Measurements from ENCODE around the gene GDPD4.

GDPD4 gene

DNA sequence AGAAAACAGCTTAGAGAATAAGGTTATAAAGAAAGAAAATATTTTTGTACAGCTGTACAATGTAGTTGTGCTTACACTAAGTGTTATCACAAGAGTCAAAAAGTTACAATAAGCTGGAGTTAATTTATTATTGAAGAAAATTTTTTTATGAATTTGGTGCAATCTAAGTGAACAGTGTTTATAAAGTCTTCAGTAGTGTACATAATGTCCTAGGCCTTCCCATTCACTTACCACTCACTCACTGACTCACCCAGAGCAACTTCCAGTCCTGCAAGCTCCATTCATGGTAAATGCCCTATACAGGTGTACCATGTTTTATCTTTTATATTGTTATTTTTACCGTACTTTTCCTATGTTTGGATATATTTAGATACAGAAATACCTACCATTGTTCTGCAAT is 34.7 kb downstream of the GDPD4 start:
- Histone ChIP-seq H3K9me3 (replicated peaks; ENCODE audit: low read length) (no peaks in the 10 kb centered on the region), H3K36me3 (ENCODE audit: insufficient read depth, low read length) (no peaks in the 10 kb centered on the region)

GRCh38 chr11:77262803-77263202 is 38.7 kb downstream of the GDPD4 start:
- Histone ChIP-seq H3K9me3 (replicated peaks; ENCODE audit: low read length) (no peaks in the 10 kb centered on the region), H3K27me3 (ENCODE audit: control insufficient read depth, insufficient read depth, low read length) (no peaks in the 10 kb centered on the region), H3K4me1 (ENCODE audit: control insufficient read depth, insufficient read depth, low read length) (peaks cover 22% of the 10 kb centered on the region), H3K36me3 (ENCODE audit: insufficient read depth, low read length) (no peaks in the 10 kb centered on the region), H3K9ac (ENCODE audit: low read depth, low read length) (no peak overlapping the region), H3K4me2 (ENCODE audit: low read length) (no peak overlapping the region), H3K4me3 (ENCODE audit: low read length) (no peak overlapping the region)

More for the DNA sequence above, 34.7 kb downstream of the GDPD4 start:
- Histone ChIP-seq H3K4me2 (ENCODE audit: low read length) (no peak overlapping the region), H3K27me3 (ENCODE audit: control insufficient read depth, insufficient read depth, low read length) (no peaks in the 10 kb centered on the region), H3K4me3 (ENCODE audit: low read length) (no peak overlapping the region), H3K9ac (ENCODE audit: low read depth, low read length) (no peak overlapping the region), H3K4me1 (ENCODE audit: control insufficient read depth, insufficient read depth, low read length) (peaks cover 40% of the 10 kb centered on the region)

GRCh38 chr11:77259641-77260040 is 41.8 kb downstream of the GDPD4 start:
- Histone ChIP-seq H3K4me3 (ENCODE audit: low read length) (no peak overlapping the region), H3K9me3 (replicated peaks; ENCODE audit: low read length) (no peaks in the 10 kb centered on the region), H3K4me2 (ENCODE audit: low read length) (peak overlapping the region; percentile 28), H3K4me1 (ENCODE audit: control insufficient read depth, insufficient read depth, low read length) (peaks cover 5% of the 10 kb centered on the region), H3K27me3 (ENCODE audit: control insufficient read depth, insufficient read depth, low read length) (no peaks in the 10 kb centered on the region), H3K36me3 (ENCODE audit: insufficient read depth, low read length) (no peaks in the 10 kb centered on the region), H3K9ac (ENCODE audit: low read depth, low read length) (no peak overlapping the region)

GRCh38 chr11:77253690-77254089 is 47.8 kb downstream of the GDPD4 start:
- no peaks in the 10 kb centered on the region for H3K27me3 ChIP-seq (ENCODE audit: control insufficient read depth, insufficient read depth, low read length)
- H3K36me3 ChIP-seq (ENCODE audit: insufficient read depth, low read length) = no peaks in the 10 kb centered on the region
- peaks cover 5% of the 10 kb centered on the region for H3K4me1 ChIP-seq (ENCODE audit: control insufficient read depth, insufficient read depth, low read length)
- no peak overlapping the region for H3K4me2 ChIP-seq (ENCODE audit: low read length)
- H3K9ac ChIP-seq (ENCODE audit: low read depth, low read length) = no peak overlapping the region
- no peak overlapping the region for H3K4me3 ChIP-seq (ENCODE audit: low read length)
- H3K9me3 ChIP-seq (replicated peaks; ENCODE audit: low read length) = no peaks in the 10 kb centered on the region

GRCh38 chr11:77252555-77253270 is 48.8 kb downstream of the GDPD4 start:
- Histone ChIP-seq H3K4me2 (ENCODE audit: low read length) (no peak overlapping the region), H3K9me3 (replicated peaks; ENCODE audit: low read length) (no peaks in the 10 kb centered on the region), H3K4me1 (ENCODE audit: control insufficient read depth, insufficient read depth, low read length) (peaks cover 5% of the 10 kb centered on the region), H3K36me3 (ENCODE audit: insufficient read depth, low read length) (no peaks in the 10 kb centered on the region), H3K4me3 (ENCODE audit: low read length) (no peak overlapping the region), H3K9ac (ENCODE audit: low read depth, low read length) (no peak overlapping the region), H3K27me3 (ENCODE audit: control insufficient read depth, insufficient read depth, low read length) (no peaks in the 10 kb centered on the region)

GRCh38 chr11:77250881-77251640 is 50.4 kb downstream of the GDPD4 start:
- Histone ChIP-seq H3K9me3 (replicated peaks; ENCODE audit: low read length) (no peaks in the 10 kb centered on the region), H3K36me3 (ENCODE audit: insufficient read depth, low read length) (no peaks in the 10 kb centered on the region), H3K9ac (ENCODE audit: low read depth, low read length) (no peak overlapping the region), H3K27me3 (ENCODE audit: control insufficient read depth, insufficient read depth, low read length) (no peaks in the 10 kb centered on the region), H3K4me2 (ENCODE audit: low read length) (peak overlapping the region; percentile 5), H3K4me1 (ENCODE audit: control insufficient read depth, insufficient read depth, low read length) (peaks cover 5% of the 10 kb centered on the region), H3K4me3 (ENCODE audit: low read length) (no peak overlapping the region)

DNA sequence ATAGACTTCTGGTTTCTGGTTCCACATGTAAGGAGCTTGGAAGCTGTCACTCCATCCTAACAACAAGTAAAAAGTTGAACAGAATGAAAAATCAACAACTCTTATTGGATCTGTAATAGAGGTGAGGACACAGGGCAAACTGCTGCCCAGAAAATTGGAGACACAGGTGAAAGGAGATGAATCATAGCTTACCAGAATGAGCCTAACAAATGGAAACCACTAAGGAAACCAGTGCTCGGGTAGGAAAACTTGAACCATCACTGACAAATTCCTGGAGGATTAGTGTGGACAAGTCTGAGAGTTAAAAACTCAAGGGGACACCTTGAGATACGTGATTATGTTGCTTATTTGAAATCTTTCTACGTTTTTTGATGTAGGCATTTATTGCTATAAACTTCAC is 52.1 kb downstream of the GDPD4 start:
- no peaks in the 10 kb centered on the region for H3K9me3 ChIP-seq (replicated peaks; ENCODE audit: low read length)
- peaks cover 14% of the 10 kb centered on the region for H3K4me1 ChIP-seq (ENCODE audit: control insufficient read depth, insufficient read depth, low read length)
- no peak overlapping the region for H3K4me3 ChIP-seq (ENCODE audit: low read length)
- H3K4me2 ChIP-seq (ENCODE audit: low read length) = no peak overlapping the region
- H3K9ac ChIP-seq (ENCODE audit: low read depth, low read length) = no peak overlapping the region
- no peaks in the 10 kb centered on the region for H3K36me3 ChIP-seq (ENCODE audit: insufficient read depth, low read length)
- H3K27me3 ChIP-seq (ENCODE audit: control insufficient read depth, insufficient read depth, low read length) = no peaks in the 10 kb centered on the region

- no peaks in the 10 kb centered on the region for H3K36me3 ChIP-seq (ENCODE audit: insufficient read depth, low read length)
- H3K27me3 ChIP-seq (ENCODE audit: control insufficient read depth, insufficient read depth, low read length) = no peaks in the 10 kb centered on the region
- H3K9ac ChIP-seq (ENCODE audit: low read depth, low read length) = peak overlapping the region; percentile 69
- H3K4me2 ChIP-seq (ENCODE audit: low read length) = peak overlapping the region; percentile 19
- H3K4me1 ChIP-seq (ENCODE audit: control insufficient read depth, insufficient read depth, low read length) = peaks cover 13% of the 10 kb centered on the region
- no peaks in the 10 kb centered on the region for H3K9me3 ChIP-seq (replicated peaks; ENCODE audit: low read length)
- no peak overlapping the region for H3K4me3 ChIP-seq (ENCODE audit: low read length)
Observed at GRCh38 chr11:77244277-77245027, 57.0 kb downstream of the GDPD4 start.

DNA sequence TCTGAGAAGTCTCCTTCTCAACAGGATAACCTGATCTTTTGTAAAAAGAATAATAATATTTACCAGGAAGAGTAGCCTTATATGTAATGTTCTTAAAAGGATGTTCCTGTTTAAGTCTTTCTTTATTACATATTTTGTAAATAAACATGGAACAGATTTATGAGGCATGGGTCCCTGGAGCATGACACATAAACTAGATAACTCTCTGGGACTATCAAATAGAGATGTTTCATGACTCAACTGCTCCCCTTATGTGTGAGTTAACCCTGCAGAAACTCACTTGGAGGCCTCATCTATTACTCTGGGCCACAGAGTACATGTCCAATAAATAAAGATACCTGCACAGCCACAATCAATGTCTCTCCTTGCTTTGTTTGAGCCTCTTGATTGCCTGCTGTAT is 64.6 kb downstream of the GDPD4 start:
- Histone ChIP-seq H3K4me3 (ENCODE audit: low read length) (no peak overlapping the region), H3K27me3 (ENCODE audit: control insufficient read depth, insufficient read depth, low read length) (no peaks in the 10 kb centered on the region), H3K36me3 (ENCODE audit: insufficient read depth, low read length) (no peaks in the 10 kb centered on the region), H3K9ac (ENCODE audit: low read depth, low read length) (no peak overlapping the region), H3K4me2 (ENCODE audit: low read length) (no peak overlapping the region), H3K9me3 (replicated peaks; ENCODE audit: low read length) (no peaks in the 10 kb centered on the region), H3K4me1 (ENCODE audit: control insufficient read depth, insufficient read depth, low read length) (peaks cover 3% of the 10 kb centered on the region)

DNA sequence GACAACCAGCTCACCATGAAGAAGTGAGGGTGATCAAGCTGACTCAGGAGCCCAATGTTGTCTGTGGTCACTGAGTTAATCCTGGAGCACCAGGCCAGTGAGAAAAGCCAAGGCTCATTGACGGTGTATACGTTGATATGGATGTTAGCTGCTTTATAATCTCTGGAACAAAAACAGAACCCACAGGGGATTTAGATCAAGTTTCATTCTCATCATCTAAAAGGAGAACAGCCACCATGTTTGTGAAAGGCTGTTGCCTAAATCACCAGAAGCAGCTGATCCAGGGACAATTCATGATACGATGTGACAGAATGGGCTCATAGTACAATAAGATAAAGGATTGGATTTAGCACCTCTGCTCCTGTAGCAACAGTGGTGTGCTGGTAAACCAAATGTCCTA is 68.5 kb downstream of the GDPD4 start:
- no peak overlapping the region for H3K4me3 ChIP-seq (ENCODE audit: low read length)
- H3K9ac ChIP-seq (ENCODE audit: low read depth, low read length) = no peak overlapping the region
- no peaks in the 10 kb centered on the region for H3K27me3 ChIP-seq (ENCODE audit: control insufficient read depth, insufficient read depth, low read length)
- peaks cover 3% of the 10 kb centered on the region for H3K4me1 ChIP-seq (ENCODE audit: control insufficient read depth, insufficient read depth, low read length)
- H3K4me2 ChIP-seq (ENCODE audit: low read length) = no peak overlapping the region
- H3K36me3 ChIP-seq (ENCODE audit: insufficient read depth, low read length) = no peaks in the 10 kb centered on the region
- H3K9me3 ChIP-seq (replicated peaks; ENCODE audit: low read length) = no peaks in the 10 kb centered on the region

DNA sequence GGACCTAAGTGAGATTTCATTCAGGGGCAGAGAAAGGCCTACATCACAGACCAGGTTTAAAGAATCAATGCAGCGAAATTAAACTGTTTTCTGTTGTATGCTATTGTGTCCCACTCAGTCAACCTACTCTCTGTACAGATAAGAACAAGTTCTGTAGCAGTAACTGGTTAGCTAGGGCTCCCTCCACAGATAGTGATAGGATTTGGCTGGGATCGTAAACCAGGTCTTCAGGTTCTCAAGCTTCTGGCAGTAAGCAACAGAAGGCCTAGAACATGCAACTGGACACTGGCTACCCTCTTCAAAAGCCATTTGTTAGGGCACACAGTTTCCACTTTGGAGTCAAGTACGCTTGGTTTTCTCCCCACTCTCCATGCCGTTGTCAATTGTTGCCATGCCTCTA is 69.2 kb downstream of the GDPD4 start:
- H3K4me3 ChIP-seq (ENCODE audit: low read length) = no peak overlapping the region

More for the DNA sequence above, 69.2 kb downstream of the GDPD4 start:
- Histone ChIP-seq H3K4me2 (ENCODE audit: low read length) (no peak overlapping the region), H3K27me3 (ENCODE audit: control insufficient read depth, insufficient read depth, low read length) (no peaks in the 10 kb centered on the region), H3K36me3 (ENCODE audit: insufficient read depth, low read length) (no peaks in the 10 kb centered on the region), H3K9ac (ENCODE audit: low read depth, low read length) (no peak overlapping the region), H3K4me1 (ENCODE audit: control insufficient read depth, insufficient read depth, low read length) (peaks cover 3% of the 10 kb centered on the region), H3K9me3 (replicated peaks; ENCODE audit: low read length) (no peaks in the 10 kb centered on the region)

Measured in skeletal muscle satellite cell (primary cell).